Measurements from ENCODE around the gene TMEM198. TPM values are rescaled to one million over a fixed set of nuclear protein-coding genes. Genes with fewer than 3 reads are reported as not detected.
A peak's percentile ranks its signal among the peaks of the same experiment; 100 is the strongest.

The TMEM198 gene
- total and polyA plus RNA-seq, 9 of the 15 experiments (the other 6 are each of a cell fraction or from before 2014, with no cell fraction given), result 0.03 to 3.8 (median 1.0) TPM

- TF ChIP-seq E2F8 (IDR thresholded peaks at IDR 0.05; ENCODE audit: low read depth, partially characterized antibody) (no peak), RBM15 (IDR thresholded peaks at IDR 0.05; ENCODE audit: insufficient read depth, low read length) (no peak), RERE (CRISPR knock-in tag; IDR thresholded peaks at IDR 0.05; ENCODE audit: borderline replicate concordance) (no peak), CBX3 (IDR thresholded peaks at IDR 0.05; ENCODE audit: borderline replicate concordance in 1 of 2, low read length in 2 of 2) (peak in 1 of 2 experiments; percentile 88; a peak in 2 of 3 replicates), GATAD2A (IDR thresholded peaks at IDR 0.05) (peak; percentile 93), AFF1 (IDR thresholded peaks at IDR 0.05; ENCODE audit: low read depth in 1 of 2, partially characterized antibody in 2 of 2) (peak in 1 of 2 experiments; percentile 19), FUS (optimal IDR thresholded peaks at IDR 0.05; ENCODE audit: low read depth, low read length) (no peak), HMGXB4 (CRISPR knock-in tag; IDR thresholded peaks at IDR 0.05) (no peak), ZNF384 (IDR thresholded peaks at IDR 0.05; ENCODE audit: low read depth, low read length) (no peak), ZNF354B (CRISPR knock-in tag; IDR thresholded peaks at IDR 0.05) (no peak), NUFIP1 (IDR thresholded peaks at IDR 0.05; ENCODE audit: partially characterized antibody) (no peak), CBX8 (IDR thresholded peaks at IDR 0.05; ENCODE audit: borderline replicate concordance, extremely low read depth, low read depth, low read length, poor library complexity, severe bottlenecking) (no peak)
These were observed 29.5 kb upstream of the TMEM198 start, which contains the start of gene ASIC4 (continued) for GRCh38 chr2:219514196-219514761.

Measured in K562 (cell line).